Psoas muscle (tissue), 8 donors: ENCODE data around the gene CAPN2. TPM values are rescaled to one million over a fixed set of nuclear protein-coding genes. Genes with fewer than 3 reads are reported as not detected.
A peak's percentile ranks its signal among the peaks of the same experiment; 100 is the strongest.

Source experiments
- ATAC-seq, 4 donors: fragments of 200-7000 bp; cut with Tn5 transposase; one replicate each; pipeline ENCODE4 v1.9.1; 2020; ENCODE audit warnings: moderate library complexity in 3 of 4, mild to moderate bottlenecking in 2 of 4
- DNase-seq, 2 donors: peaks; one replicate each; pipeline ENCODE4 v3.0.0-alpha.2; 2020
- H3K27ac ChIP-seq: fragments of 200-600 bp; one replicate; pipeline ENCODE4 v1.8.0; 2022
- H3K27me3 ChIP-seq, 3 donors: fragments of 200-600 bp in 1 of 3; one replicate each; pipeline versions ENCODE4 v1.6.1 to v1.8.0; 2013 to 2022; ENCODE audit warnings: low read length in 2 of 3, mild to moderate bottlenecking in 2 of 3, moderate library complexity in 1 of 3; ENCODE audit not compliant: insufficient read depth in 3 of 3
- H3K36me3 ChIP-seq, 2 donors: fragments of 200-600 bp in 1 of 2; one replicate each; pipeline versions ENCODE4 v1.6.1 to v1.8.0; 2013 to 2022; ENCODE audit warnings: low read depth in 1 of 2, mild to moderate bottlenecking in 1 of 2, moderate library complexity in 1 of 2; ENCODE audit not compliant: insufficient read depth in 1 of 2
- H3K4me1 ChIP-seq: fragments of 200-600 bp; one replicate; pipeline ENCODE4 v1.8.0; 2022
- H3K4me3 ChIP-seq: fragments of 200-600 bp; one replicate; pipeline ENCODE4 v1.8.0; 2022; ENCODE audit warnings: mild to moderate bottlenecking
- H3K9me3 ChIP-seq: fragments of 200-600 bp; one replicate; pipeline ENCODE4 v1.8.0; 2022
- CTCF ChIP-seq: fragments of 200-600 bp; IDR thresholded peaks from one replicate; pipeline ENCODE4 v1.8.0; 2022; ENCODE audit warnings: antibody characterized with exemption
- WGBS, 3 donors: extraction: QIAGEN DNeasy Blood & Tissue Kit; methylation state at CpG; one replicate each; pipeline versions ENCODE4 v1.1.6 to v1.1.7; 2013; 5-methylcytosine and 5-hydroxymethylcytosine counted together
- intact Hi-C, 2 donors: fragments of 100-400 bp; cut with DNase I; formaldehyde crosslinking; loops; one replicate each; pipeline versions ENCODE4 v1.11.0 to v1.14.2; 2022
- polyA plus RNA-seq, 3 donors: library from polyadenylated mRNA; stranded (reverse); fragments of 200-250 nt; gene quantifications; one replicate each; pipeline ENCODE4 v1.2.3, GENCODE V29; 2013
- total RNA-seq, 4 donors: library from RNA; stranded (reverse); fragmentation: NEBNext Ultra II Directional in 2 of 4; extraction: Animal tissue kit (Norgen Biotek cat#: 25700) in 2 of 4; gene quantifications; one replicate each; pipeline versions ENCODE4 v1.2.1 to v1.2.4, GENCODE V29; 2021 to 2023
- donor health status: healthy with polysubstance abuse.
- donor health status: DM: no; HTN: no; CAD: no; lungs with moderate emphysema.
- donor health status: Bipolar disorder and iron deficiency.
- donor health status: healthy.
- donor health status: DM: yes; HTN: yes; CAD: no.
- donor health status: DM: no; HTN: no; CAD: no.
- donor health status: DM: no; HTN: no; CAD: no.
- donor health status: DM: yes; HTN: yes; CAD: no.

Gene CAPN2
- total and polyA plus RNA-seq, 7 donors = 47.6 to 157 (median 105) TPM

- 84 to 89% (median 86%) methylated on average over 2 of the region's 2 CpGs for WGBS, 3 donors
- intact Hi-C loops = loop anchor here (5.0 to 10.0 kb wide), 2 partner anchors 37 to 94 kb away; partner anchors contain the start of gene TP53BP2 (in 2 of the 2)
- ATAC-seq (no peak), DNase-seq (no peak)
- H3K27me3 ChIP-seq = no peaks in the 10 kb centered on the region
- H3K4me3 ChIP-seq = no peak overlapping the region
- H3K27ac ChIP-seq = no peak overlapping the region
- H3K4me1 ChIP-seq = peaks cover 20% of the 10 kb centered on the region
- TF ChIP-seq CTCF = no peak
- peaks cover 5 to 61% of the 10 kb centered on the region in 2 donors for H3K36me3 ChIP-seq
- no peaks in the 10 kb centered on the region for H3K9me3 ChIP-seq
Measured at GRCh38 chr1:223810586-223810985, 98.2 kb downstream of the CAPN2 start.

GRCh38 chr1:223811634-223812101 is 99.3 kb downstream of the CAPN2 start:
- TF ChIP-seq CTCF = peak; percentile 66
- 36 to 48% (median 40%) methylated on average over 3 of the region's 3 CpGs for WGBS, 3 donors
- Histone ChIP-seq H3K27me3 (no peaks in the 10 kb centered on the region), H3K9me3 (no peaks in the 10 kb centered on the region), H3K4me3 (no peak overlapping the region), H3K36me3 (peaks cover 5 to 50% of the 10 kb centered on the region in 2 donors), H3K27ac (no peak overlapping the region), H3K4me1 (peaks cover 29% of the 10 kb centered on the region)
- DNase-seq = no peak
- peak; percentile 52 to 85 (median 72) for ATAC-seq
- intact Hi-C loops = loop anchor here (5.0 to 10.0 kb wide), 2 partner anchors 36 to 93 kb away; partner anchors contain the start of gene TP53BP2 (in 2 of the 2)

DNA sequence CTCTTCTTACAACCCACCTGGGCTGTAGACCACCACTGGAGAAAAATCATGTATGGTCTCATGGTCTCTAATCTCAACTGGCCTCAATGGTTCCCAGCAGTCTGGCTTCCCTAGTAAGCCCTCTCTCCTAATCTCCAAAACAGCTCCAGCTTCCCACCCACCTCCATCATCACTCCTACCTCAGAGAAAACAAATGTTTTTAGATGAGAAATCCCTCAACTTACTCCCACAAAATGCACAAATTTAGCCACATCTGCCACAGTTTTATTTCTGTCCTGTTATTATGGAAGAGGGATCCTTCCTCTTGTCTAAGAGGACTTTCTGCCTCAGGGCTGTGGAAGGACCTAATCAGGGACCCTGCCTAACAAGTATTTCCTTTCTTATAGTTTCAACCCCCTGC is 101.3 kb downstream of the CAPN2 start:
- ATAC-seq (no peak), DNase-seq (no peak)
- Histone ChIP-seq H3K36me3 (peaks cover 5 to 53% of the 10 kb centered on the region in 2 donors), H3K4me1 (peaks cover 34% of the 10 kb centered on the region), H3K27me3 (no peaks in the 10 kb centered on the region), H3K4me3 (no peak overlapping the region), H3K9me3 (no peaks in the 10 kb centered on the region), H3K27ac (no peak overlapping the region)
- intact Hi-C loops = loop anchor here (5.0 to 10.0 kb wide), 2 partner anchors 34 to 91 kb away; partner anchors contain the start of gene TP53BP2 (in 2 of the 2)
- TF ChIP-seq CTCF = no peak

DNA sequence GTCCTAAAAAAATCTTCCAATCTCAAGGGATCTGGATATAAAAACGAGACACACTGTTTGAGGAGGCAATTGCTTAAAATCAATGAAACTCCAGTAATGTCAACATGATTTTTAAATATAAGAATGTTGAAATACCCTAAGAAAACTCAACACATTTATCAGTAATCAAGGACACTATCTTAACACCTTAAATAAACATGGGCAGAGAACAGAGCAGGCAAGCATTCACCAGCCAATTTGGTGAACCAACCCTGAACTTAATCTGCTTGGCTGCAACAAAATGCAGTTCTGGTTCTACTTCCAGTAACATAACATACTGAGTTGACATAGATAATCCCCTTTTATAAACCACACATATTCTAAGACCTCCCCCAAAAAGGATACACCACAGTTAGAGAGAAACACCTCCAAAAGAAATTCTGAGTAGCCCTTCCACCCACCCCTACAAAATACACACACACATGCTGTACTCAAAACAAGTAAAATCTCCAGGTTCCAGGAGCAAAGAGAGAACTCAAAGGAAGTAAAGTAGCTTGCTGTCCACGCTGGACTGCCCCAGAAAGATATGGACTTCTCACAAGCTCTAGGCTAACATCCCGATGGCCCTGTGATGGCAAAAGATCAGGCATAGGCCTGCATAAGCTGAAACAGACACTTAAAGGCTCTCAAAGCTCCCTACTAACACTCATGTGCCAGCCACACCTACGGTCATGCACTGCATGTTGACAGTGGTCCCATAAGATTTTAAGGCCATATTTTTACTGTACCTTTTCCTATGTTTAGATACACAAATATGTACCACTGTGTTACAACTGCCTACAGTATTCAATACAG is 102.9 kb downstream of the CAPN2 start:
- H3K4me3 ChIP-seq = no peak overlapping the region
- TF ChIP-seq CTCF = no peak
- intact Hi-C loops = loop anchor here in 1 of 2 donors (10.0 kb wide), 1 partner anchor 90 kb away; no protein-coding TSS in a partner anchor
- H3K27me3 ChIP-seq = no peaks in the 10 kb centered on the region
- peaks cover 5 to 38% of the 10 kb centered on the region in 2 donors for H3K36me3 ChIP-seq
- DNase-seq (no peak), ATAC-seq (peak in 2 of 4 donors; percentile 26 to 42)
- no peaks in the 10 kb centered on the region for H3K9me3 ChIP-seq
- WGBS, 3 donors = 49 to 76% (median 56%) methylated on average over 4 of the region's 4 CpGs
- peaks cover 42% of the 10 kb centered on the region for H3K4me1 ChIP-seq
- H3K27ac ChIP-seq = peak overlapping the region; percentile 43
